HG02885 (cell line): ENCODE data around the gene PCDH18.

ENCODE experiments used
- ATAC-seq: cut with Tn5 transposase; IDR thresholded peaks from one replicate; pipeline ENCODE4 v1.9.1; 2021; ENCODE audit warnings: mild to moderate bottlenecking; ENCODE audit not compliant: unreplicated experiment, poor library complexity

Gene PCDH18

GRCh38 chr4:137476345-137476744 is 55.9 kb downstream of the PCDH18 start:
- ATAC-seq, result no peak

- no peak for ATAC-seq
These were observed 57.5 kb downstream of the PCDH18 start for GRCh38 chr4:137474711-137475301.

- ATAC-seq, result no peak
These were observed 60.4 kb downstream of the PCDH18 start for GRCh38 chr4:137471895-137472294.

- ATAC-seq, result no peak
These were observed 60.8 kb downstream of the PCDH18 start for GRCh38 chr4:137471461-137471860.

GRCh38 chr4:137470806-137471205 is 61.5 kb downstream of the PCDH18 start:
- ATAC-seq, result no peak
